RWPE1 (cell line): ENCODE measurements around the gene FBXO4.
"Not testable (repeated sequence)": the region's sequence is repeated elsewhere in the genome, so short reads cannot be mapped to it uniquely, and the experiment has no call there.

Source experiments
- CTCF ChIA-PET: fragments of 350-600 bp; sonication (Branson Sonifier 250); formaldehyde crosslinking; extraction: SDS; loops from one replicate; lab custom pipeline; 2021; lab: Yijun Ruan, JAX
- POLR2A ChIA-PET: fragments of 400-600 bp; formaldehyde crosslinking; extraction: SDS; loops from one replicate; lab custom pipeline; 2020; ENCODE audit warnings: antibody characterized with exemption; ENCODE audit not compliant: low non-redundant PET; lab: Yijun Ruan, JAX
- DNase-seq: peaks from one replicate; pipeline ENCODE4 v3.0.0; 2012; ENCODE audit warnings: low spot score
- H3K27ac ChIP-seq: fragments of 450-650 bp; 2 replicates; pipeline ENCODE4 v1.5.1; 2017
- TF ChIP-seq, protein P1 (sequence below): fragments of 450-650 bp; conservative IDR thresholded peaks from 2 replicates; pipeline ENCODE4 v1.5.1; 2017; ENCODE audit warnings: low read depth, mild to moderate bottlenecking

The FBXO4 gene

DNA sequence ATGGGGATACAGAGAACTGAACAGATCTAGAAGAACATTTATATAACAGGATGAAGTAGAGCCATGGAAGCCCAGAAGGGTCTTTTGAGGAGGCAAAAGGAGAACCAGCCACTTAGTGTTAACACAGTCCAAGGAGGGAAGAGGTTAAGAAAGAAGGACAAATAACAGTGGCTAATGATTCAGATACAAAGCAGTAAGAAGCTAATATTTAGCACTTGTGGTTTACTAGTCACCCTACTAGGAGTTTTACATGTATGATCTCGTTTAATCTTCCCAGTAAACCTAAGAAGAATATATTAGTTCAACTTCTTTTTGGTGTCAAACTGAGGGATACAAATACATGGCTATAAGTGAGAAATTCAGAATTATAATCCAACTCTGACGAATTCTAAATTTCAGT, 7.7 kb downstream of the FBXO4 start:
- DNase-seq = no peak
- POLR2A ChIA-PET = no interaction called here
- TF ChIP-seq, protein P1, sequence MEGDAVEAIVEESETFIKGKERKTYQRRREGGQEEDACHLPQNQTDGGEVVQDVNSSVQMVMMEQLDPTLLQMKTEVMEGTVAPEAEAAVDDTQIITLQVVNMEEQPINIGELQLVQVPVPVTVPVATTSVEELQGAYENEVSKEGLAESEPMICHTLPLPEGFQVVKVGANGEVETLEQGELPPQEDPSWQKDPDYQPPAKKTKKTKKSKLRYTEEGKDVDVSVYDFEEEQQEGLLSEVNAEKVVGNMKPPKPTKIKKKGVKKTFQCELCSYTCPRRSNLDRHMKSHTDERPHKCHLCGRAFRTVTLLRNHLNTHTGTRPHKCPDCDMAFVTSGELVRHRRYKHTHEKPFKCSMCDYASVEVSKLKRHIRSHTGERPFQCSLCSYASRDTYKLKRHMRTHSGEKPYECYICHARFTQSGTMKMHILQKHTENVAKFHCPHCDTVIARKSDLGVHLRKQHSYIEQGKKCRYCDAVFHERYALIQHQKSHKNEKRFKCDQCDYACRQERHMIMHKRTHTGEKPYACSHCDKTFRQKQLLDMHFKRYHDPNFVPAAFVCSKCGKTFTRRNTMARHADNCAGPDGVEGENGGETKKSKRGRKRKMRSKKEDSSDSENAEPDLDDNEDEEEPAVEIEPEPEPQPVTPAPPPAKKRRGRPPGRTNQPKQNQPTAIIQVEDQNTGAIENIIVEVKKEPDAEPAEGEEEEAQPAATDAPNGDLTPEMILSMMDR = no peak
- CTCF ChIA-PET = no interaction called here
- H3K27ac ChIP-seq = no peak overlapping the region

DNA sequence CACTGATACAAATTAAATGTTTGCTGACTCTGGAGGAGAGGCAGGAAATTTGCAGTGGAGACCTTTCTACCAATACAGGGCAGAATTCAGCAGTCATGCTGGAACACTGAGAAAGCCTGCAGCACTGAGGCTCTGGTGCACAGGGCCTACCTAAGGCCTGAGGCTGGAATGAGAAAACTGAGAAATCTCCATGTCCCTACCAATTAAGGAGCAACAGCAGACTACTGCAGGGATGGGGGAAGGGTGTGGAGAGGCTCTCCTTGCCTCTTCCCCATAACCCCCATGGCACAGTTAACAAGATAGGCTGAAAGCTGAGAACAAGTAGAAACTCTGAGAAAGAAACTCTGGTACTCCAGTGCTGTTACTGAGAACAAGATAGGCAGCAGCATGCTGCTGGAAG, 10.5 kb downstream of the FBXO4 start:
- POLR2A ChIA-PET = no interaction called here
- DNase-seq = no peak
- TF ChIP-seq, protein P1 = no peak
- no peak overlapping the region for H3K27ac ChIP-seq
- CTCF ChIA-PET = no interaction called here

DNA sequence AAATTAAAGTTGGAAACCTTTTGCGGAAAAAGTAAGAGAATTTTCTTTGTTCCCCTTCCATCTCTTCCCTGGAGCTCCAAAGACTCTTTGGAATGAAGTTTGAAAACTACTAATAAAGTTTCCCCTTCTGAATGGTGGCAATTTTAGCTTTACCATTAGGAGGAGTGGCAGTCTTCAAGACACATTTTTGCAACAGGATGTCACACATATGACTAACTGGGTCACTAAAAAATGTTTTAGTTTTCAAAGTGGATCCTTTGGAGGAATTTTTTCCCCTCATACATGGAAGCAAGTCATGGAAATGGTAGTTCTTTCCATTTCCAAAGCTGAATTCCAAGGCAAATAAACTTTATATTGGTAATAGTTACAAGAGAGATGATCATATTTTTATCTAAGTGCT, 15.6 kb downstream of the FBXO4 start:
- H3K27ac ChIP-seq = no peak overlapping the region
- CTCF ChIA-PET = interaction anchor here (0.7 kb wide), 1 partner anchor 965 kb away, joined by 3 read pairs; no protein-coding TSS in a partner anchor
- DNase-seq = no peak
- POLR2A ChIA-PET = no interaction called here
- TF ChIP-seq, protein P1 = no peak

DNA sequence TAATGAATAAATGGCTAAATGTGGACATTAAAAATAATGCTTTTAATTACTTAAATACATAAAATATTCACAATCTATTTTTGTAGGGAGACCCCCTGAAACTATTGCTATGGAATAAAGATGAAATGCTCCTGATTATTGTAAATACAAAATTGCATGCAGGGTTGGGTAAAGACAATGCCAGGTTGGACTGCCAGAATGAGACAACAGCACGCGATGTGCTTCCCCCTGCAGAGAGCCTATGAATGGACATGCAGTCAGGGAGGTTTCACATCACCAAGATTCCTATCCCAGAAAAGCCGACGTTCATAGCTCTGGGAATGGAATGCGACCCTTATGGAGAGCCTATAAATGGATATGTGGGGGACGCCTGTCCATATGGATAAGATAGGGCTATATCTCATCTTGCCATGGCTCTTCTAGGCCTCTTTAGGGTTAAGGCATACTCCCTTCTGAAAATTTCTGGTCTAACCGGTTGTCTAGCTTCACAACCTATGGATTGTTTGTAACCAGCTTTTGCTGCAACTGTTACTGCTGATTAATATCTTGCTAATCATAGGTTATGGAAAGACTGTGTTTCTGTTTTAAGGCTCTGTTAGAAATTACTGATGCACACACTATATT, 20.4 kb downstream of the FBXO4 start:
- POLR2A ChIA-PET, H3K27ac ChIP-seq, DNase-seq, CTCF ChIA-PET: not testable (repeated sequence)

DNA sequence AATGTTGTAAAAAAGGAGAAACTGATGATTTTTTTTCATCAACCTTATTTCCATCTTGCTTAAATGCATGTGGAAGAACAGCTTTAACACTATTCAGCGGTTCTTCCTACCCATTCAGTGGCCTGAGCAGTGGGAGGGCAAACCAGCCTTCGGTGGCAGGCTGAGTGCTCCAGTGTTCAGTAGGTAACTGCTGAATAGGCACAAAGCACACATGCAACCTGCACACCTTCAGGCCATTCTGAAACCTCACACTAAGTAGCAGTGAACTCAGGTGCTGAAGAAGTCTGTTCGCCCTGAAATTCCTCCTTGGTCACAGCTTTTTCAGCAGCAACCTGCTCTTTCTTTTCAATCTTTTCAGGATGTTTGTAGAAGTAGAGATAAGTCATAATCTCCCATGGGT, 26.1 kb downstream of the FBXO4 start:
- no peak for DNase-seq
- TF ChIP-seq, protein P1 = no peak
- no peak overlapping the region for H3K27ac ChIP-seq
- ChIA-PET POLR2A (no interaction called here), CTCF (no interaction called here)

DNA sequence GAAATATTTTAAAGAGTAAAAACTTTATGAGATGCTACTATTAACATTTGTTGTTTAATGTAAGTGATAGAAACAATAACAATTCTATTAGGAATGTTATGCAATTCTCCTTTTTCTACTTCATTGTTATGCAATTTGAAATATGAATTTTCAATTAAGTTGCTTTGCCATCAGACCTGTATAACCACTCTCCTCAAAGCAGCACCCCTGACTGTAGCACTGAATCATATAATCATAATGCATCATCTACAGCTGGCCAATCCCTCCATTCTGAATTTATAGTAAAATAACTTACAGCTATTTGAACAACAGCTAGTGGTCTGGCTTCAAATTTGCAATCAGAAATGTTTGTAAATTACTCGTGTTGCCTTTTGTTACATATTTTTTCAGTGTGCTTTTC, 29.2 kb downstream of the FBXO4 start:
- DNase-seq = no peak
- TF ChIP-seq, protein P1 = no peak
- ChIA-PET POLR2A (no interaction called here), CTCF (no interaction called here)
- H3K27ac ChIP-seq = no peak overlapping the region

DNA sequence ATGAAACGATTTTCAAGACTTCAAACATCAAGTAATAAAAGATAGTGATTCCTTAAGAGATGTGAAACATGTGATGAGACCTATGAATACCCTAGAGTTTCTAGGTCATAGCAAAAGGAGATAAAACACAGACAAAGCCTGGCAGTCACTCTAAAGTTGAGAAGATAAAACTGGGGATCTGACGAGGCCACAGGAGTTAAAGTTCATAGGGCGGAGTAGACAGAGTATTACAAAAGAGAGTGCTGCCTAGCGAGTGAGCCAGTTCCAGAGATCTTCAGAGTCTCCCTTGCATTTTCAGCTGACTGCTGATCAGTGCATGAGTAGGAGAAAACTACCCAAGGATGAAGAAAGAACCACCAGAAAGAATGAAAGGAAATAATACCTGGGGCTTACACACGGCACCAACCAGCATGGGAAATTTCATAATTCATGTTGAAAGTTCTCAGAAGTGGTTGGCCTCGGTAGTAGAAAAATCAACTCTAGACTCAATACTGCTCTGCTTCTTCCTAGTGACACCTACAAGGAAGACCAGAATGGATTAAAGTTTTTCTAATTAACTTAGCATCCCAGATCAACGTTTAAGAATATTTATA, 30.4 kb downstream of the FBXO4 start:
- POLR2A ChIA-PET = no interaction called here
- H3K27ac ChIP-seq = no peak overlapping the region
- TF ChIP-seq, protein P1 = no peak
- CTCF ChIA-PET = no interaction called here
- DNase-seq = no peak
